ENCODE measurements around the gene BANF1.

The BANF1 gene

DNA sequence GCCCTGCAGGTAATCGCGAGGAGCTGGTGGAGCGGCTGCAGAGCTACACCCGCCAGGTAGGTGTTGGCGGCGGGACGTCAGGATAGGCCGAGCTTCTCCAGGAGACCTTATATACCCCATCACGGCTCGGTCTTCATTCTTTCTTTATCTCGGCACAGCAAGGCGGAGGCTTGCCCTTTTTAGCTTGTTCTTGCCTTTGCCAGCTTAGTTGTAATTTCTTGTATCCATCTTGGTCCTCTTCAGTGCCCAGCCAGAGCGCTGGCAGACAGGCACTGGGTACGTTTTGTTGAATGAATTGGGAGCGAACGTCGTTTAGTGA lies 50.3 kb downstream of the BANF1 start:
- DNase-seq = no peak
- in situ Hi-C loops (cut with HindIII; ENCODE audit: low pct_ligation_motif_present, low sequenced_read_pairs) = no loop called here
- Histone ChIP-seq H3K27me3 (replicated peaks) (no peaks in the 10 kb centered on the region), H3K36me3 (replicated peaks) (peaks cover 36% of the 10 kb centered on the region), H3K27ac (peak overlapping the region; percentile 71), H3K4me3 (ENCODE audit: low read depth, low read length) (peak overlapping the region; percentile 94)
- TF ChIP-seq, protein P1, sequence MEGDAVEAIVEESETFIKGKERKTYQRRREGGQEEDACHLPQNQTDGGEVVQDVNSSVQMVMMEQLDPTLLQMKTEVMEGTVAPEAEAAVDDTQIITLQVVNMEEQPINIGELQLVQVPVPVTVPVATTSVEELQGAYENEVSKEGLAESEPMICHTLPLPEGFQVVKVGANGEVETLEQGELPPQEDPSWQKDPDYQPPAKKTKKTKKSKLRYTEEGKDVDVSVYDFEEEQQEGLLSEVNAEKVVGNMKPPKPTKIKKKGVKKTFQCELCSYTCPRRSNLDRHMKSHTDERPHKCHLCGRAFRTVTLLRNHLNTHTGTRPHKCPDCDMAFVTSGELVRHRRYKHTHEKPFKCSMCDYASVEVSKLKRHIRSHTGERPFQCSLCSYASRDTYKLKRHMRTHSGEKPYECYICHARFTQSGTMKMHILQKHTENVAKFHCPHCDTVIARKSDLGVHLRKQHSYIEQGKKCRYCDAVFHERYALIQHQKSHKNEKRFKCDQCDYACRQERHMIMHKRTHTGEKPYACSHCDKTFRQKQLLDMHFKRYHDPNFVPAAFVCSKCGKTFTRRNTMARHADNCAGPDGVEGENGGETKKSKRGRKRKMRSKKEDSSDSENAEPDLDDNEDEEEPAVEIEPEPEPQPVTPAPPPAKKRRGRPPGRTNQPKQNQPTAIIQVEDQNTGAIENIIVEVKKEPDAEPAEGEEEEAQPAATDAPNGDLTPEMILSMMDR (IDR thresholded peaks at IDR 0.05; ENCODE audit: low read depth, low read length, missing control alignments) = no peak

Data from brain microvascular endothelial cell (primary cell).